Measurements from ENCODE around the gene SUN2.

GRCh38 chr22:38761202-38762162, 5.7 kb upstream of the SUN2 start:
- TF ChIP-seq, protein P1, sequence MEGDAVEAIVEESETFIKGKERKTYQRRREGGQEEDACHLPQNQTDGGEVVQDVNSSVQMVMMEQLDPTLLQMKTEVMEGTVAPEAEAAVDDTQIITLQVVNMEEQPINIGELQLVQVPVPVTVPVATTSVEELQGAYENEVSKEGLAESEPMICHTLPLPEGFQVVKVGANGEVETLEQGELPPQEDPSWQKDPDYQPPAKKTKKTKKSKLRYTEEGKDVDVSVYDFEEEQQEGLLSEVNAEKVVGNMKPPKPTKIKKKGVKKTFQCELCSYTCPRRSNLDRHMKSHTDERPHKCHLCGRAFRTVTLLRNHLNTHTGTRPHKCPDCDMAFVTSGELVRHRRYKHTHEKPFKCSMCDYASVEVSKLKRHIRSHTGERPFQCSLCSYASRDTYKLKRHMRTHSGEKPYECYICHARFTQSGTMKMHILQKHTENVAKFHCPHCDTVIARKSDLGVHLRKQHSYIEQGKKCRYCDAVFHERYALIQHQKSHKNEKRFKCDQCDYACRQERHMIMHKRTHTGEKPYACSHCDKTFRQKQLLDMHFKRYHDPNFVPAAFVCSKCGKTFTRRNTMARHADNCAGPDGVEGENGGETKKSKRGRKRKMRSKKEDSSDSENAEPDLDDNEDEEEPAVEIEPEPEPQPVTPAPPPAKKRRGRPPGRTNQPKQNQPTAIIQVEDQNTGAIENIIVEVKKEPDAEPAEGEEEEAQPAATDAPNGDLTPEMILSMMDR (IDR thresholded peaks at IDR 0.05), result no peak
- no peak for TF ChIP-seq EZH2phosphoT487 (IDR thresholded peaks at IDR 0.05)
- no peak for TF ChIP-seq EZH2 (IDR thresholded peaks at IDR 0.05)
